Fibroblast of lung (primary cell): ENCODE measurements around the gene KMT2C.

Experiments used
- CTCF ChIP-seq, 2 donors: IDR thresholded peaks in 1 of 2; conservative IDR thresholded peaks in 1 of 2; 1 replicate in 1 of 2; 2 replicates in 1 of 2; pipeline ENCODE4 v1.5.1; 2011 to 2012; ENCODE audit warnings: low read length in 2 of 2, control low read depth in 1 of 2, inconsistent platforms in 1 of 2, low read depth in 1 of 2, mild to moderate bottlenecking in 1 of 2
- EZH2 ChIP-seq: IDR thresholded peaks from 2 replicates; pipeline ENCODE4 v1.5.1; 2012; ENCODE audit warnings: low read length, control low read depth, mild to moderate bottlenecking; ENCODE audit errors: missing control alignments

GRCh38 chr7:152137476-152138025, 298.3 kb downstream of the KMT2C start:
- TF ChIP-seq CTCF (conservative IDR thresholded peaks at IDR 0.05 in 1 of 2, IDR thresholded peaks at IDR 0.05 in 1 of 2; ENCODE audit: low read depth in 1 of 2, low read length in 2 of 2) (no peak), EZH2 (no peak)
